H1 (cell line): ENCODE results near the gene EVX2.

Experiments used
- CTCF ChIP-seq, 3 experiments: IDR thresholded peaks; 1 replicate in 2 of 3; 2 replicates in 1 of 3; pipeline versions ENCODE4 v1.5.1 to v1.6.1; 2011; ENCODE audit warnings: low read length in 3 of 3, mild to moderate bottlenecking in 3 of 3, inconsistent platforms in 2 of 3, low read depth in 1 of 3, moderate library complexity in 1 of 3; ENCODE audit not compliant: insufficient read depth in 1 of 3; ENCODE audit errors: control extremely low read depth in 1 of 3
- EGR1 ChIP-seq: IDR thresholded peaks from 2 replicates; pipeline ENCODE4 v1.6.1; 2011; ENCODE audit warnings: low read depth, low read length, borderline replicate concordance
- EZH2 ChIP-seq: fragments of 200-600 bp; sonication (generic); IDR thresholded peaks from 2 replicates; pipeline ENCODE4 v1.7.1; 2012; ENCODE audit warnings: low read depth, mild to moderate bottlenecking, moderate library complexity, low read length, inconsistent platforms; ENCODE audit not compliant: severe bottlenecking
- GABPA ChIP-seq: IDR thresholded peaks from 2 replicates; pipeline ENCODE4 v1.6.1; 2011; ENCODE audit warnings: mild to moderate bottlenecking, low read length, moderate library complexity, borderline replicate concordance; ENCODE audit not compliant: insufficient read depth
- GTF2F1 ChIP-seq: IDR thresholded peaks from 2 replicates; pipeline ENCODE4 v1.6.1; 2012; ENCODE audit warnings: low read depth, low read length, improper control_type of control experiment, borderline replicate concordance
- MAX ChIP-seq: IDR thresholded peaks from 2 replicates; pipeline ENCODE4 v1.6.1; 2012; ENCODE audit warnings: inconsistent platforms
- POLR2A ChIP-seq, 2 experiments: IDR thresholded peaks; 1 replicate in 1 of 2; 2 replicates in 1 of 2; pipeline ENCODE4 v1.6.1; 2011; ENCODE audit warnings: low read depth in 2 of 2, low read length in 2 of 2, mild to moderate bottlenecking in 2 of 2; ENCODE audit errors: control extremely low read depth in 1 of 2
- POLR2AphosphoS5 ChIP-seq: IDR thresholded peaks from 2 replicates; pipeline ENCODE4 v1.6.1; 2011; ENCODE audit warnings: low read depth, low read length
- RAD21 ChIP-seq, 2 experiments: IDR thresholded peaks in 1 of 2; conservative IDR thresholded peaks in 1 of 2; 2 replicates each; pipeline ENCODE4 v1.6.1; 2011; ENCODE audit warnings: low read depth in 2 of 2, low read length in 2 of 2, improper control_type of control experiment in 1 of 2, inconsistent platforms in 1 of 2, mild to moderate bottlenecking in 1 of 2, moderate library complexity in 1 of 2
- TEAD4 ChIP-seq: IDR thresholded peaks from 2 replicates; pipeline ENCODE4 v1.6.1; 2012; ENCODE audit warnings: low read depth, low read length, inconsistent platforms, mixed read lengths
- TF ChIP-seq, protein P1 (sequence below): IDR thresholded peaks from 2 replicates; pipeline ENCODE4 v1.6.1; 2011; ENCODE audit warnings: low read depth, mild to moderate bottlenecking, low read length; ENCODE audit not compliant: insufficient read depth

GRCh38 chr2:176105078-176105729, 21.4 kb upstream of the EVX2 start:
- TF ChIP-seq POLR2A (IDR thresholded peaks at IDR 0.05; ENCODE audit: control extremely low read depth in 1 of 2, low read depth in 2 of 2, low read length in 2 of 2) (no peak), CTCF (IDR thresholded peaks at IDR 0.05; ENCODE audit: control extremely low read depth in 1 of 3, insufficient read depth in 1 of 3, low read depth in 1 of 3, low read length in 3 of 3) (no peak), EZH2 (peak; percentile 78), RAD21 (IDR thresholded peaks at IDR 0.05 in 1 of 2, conservative IDR thresholded peaks at IDR 0.05 in 1 of 2; ENCODE audit: low read depth in 2 of 2, low read length in 2 of 2) (no peak), POLR2AphosphoS5 (no peak), EGR1 (no peak), MAX (no peak), GTF2F1 (no peak), GABPA (no peak), TEAD4 (no peak)
- TF ChIP-seq, protein P1, sequence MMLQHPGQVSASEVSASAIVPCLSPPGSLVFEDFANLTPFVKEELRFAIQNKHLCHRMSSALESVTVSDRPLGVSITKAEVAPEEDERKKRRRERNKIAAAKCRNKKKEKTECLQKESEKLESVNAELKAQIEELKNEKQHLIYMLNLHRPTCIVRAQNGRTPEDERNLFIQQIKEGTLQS = no peak
